ENCODE data around the gene UBALD1. TPM values are rescaled to one million over a fixed set of nuclear protein-coding genes. Genes with fewer than 3 reads are reported as not detected.

The UBALD1 gene
- total RNA-seq, 4 donors from 2014 or later: 2.8 to 31.1 (median 23.5) TPM; not detected in 1

- Histone ChIP-seq H3K4me3 (no peak overlapping the region), H3K36me3 (no peaks in the 10 kb centered on the region), H3K9me3 (no peaks in the 10 kb centered on the region), H3K27ac (no peak overlapping the region), H3K27me3 (no peaks in the 10 kb centered on the region), H3K4me1 (no peaks in the 10 kb centered on the region)
- no peak for DNase-seq
- TF ChIP-seq POLR2A (IDR thresholded peaks at IDR 0.05): no peak
- intact Hi-C loops (cut with DNase I; ENCODE audit: low total_unique reads): no loop called here
Measured at GRCh38 chr16:4649744-4650442, 35.2 kb upstream of the UBALD1 start.

GRCh38 chr16:4648917-4649316 is 34.2 kb upstream of the UBALD1 start:
- Histone ChIP-seq H3K36me3 (no peaks in the 10 kb centered on the region), H3K27me3 (no peaks in the 10 kb centered on the region), H3K9me3 (no peaks in the 10 kb centered on the region), H3K4me3 (no peak overlapping the region), H3K4me1 (no peaks in the 10 kb centered on the region), H3K27ac (no peak overlapping the region)
- intact Hi-C loops (cut with DNase I; ENCODE audit: low total_unique reads): no loop called here
- TF ChIP-seq, protein P1, sequence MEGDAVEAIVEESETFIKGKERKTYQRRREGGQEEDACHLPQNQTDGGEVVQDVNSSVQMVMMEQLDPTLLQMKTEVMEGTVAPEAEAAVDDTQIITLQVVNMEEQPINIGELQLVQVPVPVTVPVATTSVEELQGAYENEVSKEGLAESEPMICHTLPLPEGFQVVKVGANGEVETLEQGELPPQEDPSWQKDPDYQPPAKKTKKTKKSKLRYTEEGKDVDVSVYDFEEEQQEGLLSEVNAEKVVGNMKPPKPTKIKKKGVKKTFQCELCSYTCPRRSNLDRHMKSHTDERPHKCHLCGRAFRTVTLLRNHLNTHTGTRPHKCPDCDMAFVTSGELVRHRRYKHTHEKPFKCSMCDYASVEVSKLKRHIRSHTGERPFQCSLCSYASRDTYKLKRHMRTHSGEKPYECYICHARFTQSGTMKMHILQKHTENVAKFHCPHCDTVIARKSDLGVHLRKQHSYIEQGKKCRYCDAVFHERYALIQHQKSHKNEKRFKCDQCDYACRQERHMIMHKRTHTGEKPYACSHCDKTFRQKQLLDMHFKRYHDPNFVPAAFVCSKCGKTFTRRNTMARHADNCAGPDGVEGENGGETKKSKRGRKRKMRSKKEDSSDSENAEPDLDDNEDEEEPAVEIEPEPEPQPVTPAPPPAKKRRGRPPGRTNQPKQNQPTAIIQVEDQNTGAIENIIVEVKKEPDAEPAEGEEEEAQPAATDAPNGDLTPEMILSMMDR (IDR thresholded peaks at IDR 0.05): no peak
- no peak for TF ChIP-seq POLR2A (IDR thresholded peaks at IDR 0.05)
- no peak for DNase-seq

GRCh38 chr16:4647644-4647980 is 32.9 kb upstream of the UBALD1 start:
- Histone ChIP-seq H3K4me3 (no peak overlapping the region), H3K36me3 (no peaks in the 10 kb centered on the region), H3K4me1 (no peaks in the 10 kb centered on the region), H3K9me3 (no peaks in the 10 kb centered on the region), H3K27me3 (no peaks in the 10 kb centered on the region), H3K27ac (no peak overlapping the region)
- intact Hi-C loops (cut with DNase I; ENCODE audit: low total_unique reads): no loop called here
- no peak for DNase-seq
- TF ChIP-seq, protein P1 (IDR thresholded peaks at IDR 0.05): no peak
- TF ChIP-seq POLR2A (IDR thresholded peaks at IDR 0.05): no peak

- Histone ChIP-seq H3K9me3 (no peaks in the 10 kb centered on the region), H3K4me1 (no peaks in the 10 kb centered on the region), H3K4me3 (no peak overlapping the region), H3K27ac (no peak overlapping the region), H3K36me3 (no peaks in the 10 kb centered on the region), H3K27me3 (no peaks in the 10 kb centered on the region)
- intact Hi-C loops (cut with DNase I; ENCODE audit: low total_unique reads): no loop called here
- TF ChIP-seq, protein P1 (IDR thresholded peaks at IDR 0.05): no peak
- no peak for TF ChIP-seq POLR2A (IDR thresholded peaks at IDR 0.05)
- DNase-seq: no peak
Measured at GRCh38 chr16:4646773-4647643, 32.3 kb upstream of the UBALD1 start.

DNA sequence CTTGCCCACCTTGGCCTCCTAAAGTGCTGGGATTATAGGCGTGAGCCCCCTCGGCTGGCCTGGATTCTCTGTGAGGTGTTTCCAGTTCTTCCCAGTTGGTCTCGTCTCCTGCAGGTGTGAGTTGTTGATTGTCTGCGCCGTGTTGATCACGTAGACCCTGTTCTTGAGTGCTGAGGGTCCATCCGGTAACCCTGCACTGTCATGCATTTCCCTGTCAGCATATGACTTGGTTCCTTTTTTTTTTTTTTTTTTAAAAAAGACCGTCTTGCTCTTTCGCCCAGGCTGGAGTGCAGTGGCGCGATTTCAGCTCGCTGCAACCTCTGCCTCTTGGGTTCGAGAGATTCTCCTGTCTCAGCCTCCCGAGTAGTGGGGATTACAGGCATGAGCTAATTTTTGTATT is 27.2 kb upstream of the UBALD1 start:
- intact Hi-C loops (cut with DNase I; ENCODE audit: low total_unique reads): no loop called here
- H3K36me3 ChIP-seq: no peaks in the 10 kb centered on the region
- TF ChIP-seq, protein P1 (IDR thresholded peaks at IDR 0.05): no peak
- TF ChIP-seq POLR2A (IDR thresholded peaks at IDR 0.05): no peak
- no peak overlapping the region for H3K4me3 ChIP-seq
- H3K4me1 ChIP-seq: no peaks in the 10 kb centered on the region
- H3K9me3 ChIP-seq: no peaks in the 10 kb centered on the region
- H3K27ac ChIP-seq: no peak overlapping the region
- no peak for DNase-seq
- H3K27me3 ChIP-seq: no peaks in the 10 kb centered on the region
